Right cardiac atrium (tissue), 5 donors: ENCODE measurements around the gene SND1. TPM values are rescaled to one million over a fixed set of nuclear protein-coding genes. Genes with fewer than 3 reads are reported as not detected.
A peak's percentile ranks its signal among the peaks of the same experiment; 100 is the strongest.

ENCODE experiments used
- ATAC-seq, 2 donors: fragments of 200-7000 bp; cut with Tn5 transposase; one replicate each; pipeline versions ENCODE4 v1.8.0 to v1.9.1; 2020; ENCODE audit warnings: moderate library complexity in 2 of 2, mild to moderate bottlenecking in 1 of 2
- DNase-seq, 3 donors: peaks; one replicate each; pipeline ENCODE4 v3.0.0-alpha.2; 2020
- H3K27ac ChIP-seq: one replicate; pipeline ENCODE4 v1.5.1; 2013; ENCODE audit warnings: mild to moderate bottlenecking, low read length, control low read depth, moderate library complexity
- H3K27me3 ChIP-seq: one replicate; pipeline ENCODE4 v1.6.1; 2013; ENCODE audit not compliant: control insufficient read depth, insufficient read depth
- H3K4me1 ChIP-seq: one replicate; pipeline ENCODE4 v1.6.1; 2013; ENCODE audit warnings: low read length; ENCODE audit not compliant: control insufficient read depth, insufficient read depth
- H3K4me3 ChIP-seq: one replicate; pipeline ENCODE4 v1.5.1; 2013; ENCODE audit warnings: low read length, control low read depth
- H3K9me3 ChIP-seq: one replicate; pipeline ENCODE4 v1.6.1; 2013; ENCODE audit warnings: low read length; ENCODE audit not compliant: control insufficient read depth
- WGBS: extraction: QIAGEN DNeasy Blood & Tissue Kit; methylation state at CpG from one replicate; pipeline ENCODE4 v1.1.7; 2013; 5-methylcytosine and 5-hydroxymethylcytosine counted together
- intact Hi-C, 4 donors: fragments of 100-400 bp; cut with DNase I; formaldehyde crosslinking; loops; one replicate each; pipeline versions ENCODE4 v1.11.0 to v1.14.0; 2022 to 2023
- polyA plus RNA-seq: library from polyadenylated mRNA; stranded (reverse); fragments of 200-250 nt; gene quantifications from one replicate; pipeline ENCODE4 v1.2.3, GENCODE V29; 2013
- total RNA-seq, 4 donors: library from RNA; stranded (reverse); fragmentation: NEBNext Ultra II Directional; extraction: Animal tissue kit (Norgen Biotek cat#: 25700); gene quantifications; one replicate each; pipeline ENCODE4 v1.2.1, GENCODE V29; 2021
- donor health status: healthy with polysubstance abuse.
- donor health status: DM: no; HTN: yes; CAD: no.
- donor health status: DM: no; HTN: no; CAD: no.
- donor health status: DM: no; HTN: yes; CAD: no; lungs with severe emphysema.
- donor health status: DM: yes; HTN: yes; CAD: no.

Gene SND1
- total and polyA plus RNA-seq, 5 donors = 50.0 to 107 (median 89.3) TPM

- intact Hi-C loops = no loop called here
- Histone ChIP-seq H3K9me3 (no peaks in the 10 kb centered on the region), H3K27ac (no peak overlapping the region), H3K27me3 (no peaks in the 10 kb centered on the region), H3K4me1 (peaks cover 6% of the 10 kb centered on the region), H3K4me3 (no peak overlapping the region)
- DNase-seq = no peak
- ATAC-seq = no peak
- 93% methylated on average over 5 of the region's 5 CpGs for WGBS
These were observed 322.5 kb downstream of the SND1 start for GRCh38 chr7:127974446-127975035.

- H3K27me3 ChIP-seq = no peaks in the 10 kb centered on the region
- ATAC-seq = peak; percentile 68 to 87
- no peaks in the 10 kb centered on the region for H3K9me3 ChIP-seq
- DNase-seq = no peak
- H3K4me3 ChIP-seq = no peak overlapping the region
- H3K27ac ChIP-seq = no peak overlapping the region
- intact Hi-C loops = no loop called here
- WGBS = 52% methylated on average over 6 of the region's 6 CpGs
- peaks cover 6% of the 10 kb centered on the region for H3K4me1 ChIP-seq
These were observed 324.2 kb downstream of the SND1 start for GRCh38 chr7:127976056-127976737.

- peaks cover 6% of the 10 kb centered on the region for H3K4me1 ChIP-seq
- DNase-seq (no peak), ATAC-seq (no peak)
- H3K27ac ChIP-seq = no peak overlapping the region
- H3K4me3 ChIP-seq = no peak overlapping the region
- no peaks in the 10 kb centered on the region for H3K27me3 ChIP-seq
- WGBS = 85% methylated on average over 7 of the region's 7 CpGs
- H3K9me3 ChIP-seq = no peaks in the 10 kb centered on the region
- intact Hi-C loops = no loop called here
These were observed 324.7 kb downstream of the SND1 start for GRCh38 chr7:127976738-127977120.

- 97% methylated on average over 4 of the region's 4 CpGs for WGBS
- Histone ChIP-seq H3K4me3 (no peak overlapping the region), H3K27me3 (no peaks in the 10 kb centered on the region), H3K27ac (no peak overlapping the region), H3K4me1 (peaks cover 6% of the 10 kb centered on the region), H3K9me3 (no peaks in the 10 kb centered on the region)
- ATAC-seq = no peak
- intact Hi-C loops = no loop called here
- DNase-seq = no peak
These were observed 326.4 kb downstream of the SND1 start for GRCh38 chr7:127978421-127978820.

- intact Hi-C loops = no loop called here
- H3K4me1 ChIP-seq = peaks cover 6% of the 10 kb centered on the region
These were observed 327.2 kb downstream of the SND1 start for GRCh38 chr7:127979113-127979727.

GRCh38 chr7:127979728-127980126 is 327.7 kb downstream of the SND1 start:
- Histone ChIP-seq H3K9me3 (no peaks in the 10 kb centered on the region), H3K4me1 (peaks cover 6% of the 10 kb centered on the region), H3K4me3 (no peak overlapping the region), H3K27ac (no peak overlapping the region), H3K27me3 (no peaks in the 10 kb centered on the region)
- ATAC-seq (no peak), DNase-seq (no peak)
- intact Hi-C loops = no loop called here

More at GRCh38 chr7:127979113-127979727, 327.2 kb downstream of the SND1 start:
- Histone ChIP-seq H3K27me3 (no peaks in the 10 kb centered on the region), H3K9me3 (no peaks in the 10 kb centered on the region), H3K27ac (no peak overlapping the region), H3K4me3 (no peak overlapping the region)
- ATAC-seq (no peak), DNase-seq (no peak)
- 99% methylated on average over 9 of the region's 9 CpGs for WGBS

- WGBS = 91% methylated on average over 1 of the region's 1 CpG
- intact Hi-C loops = no loop called here
- no peak for ATAC-seq
These were observed 328.9 kb downstream of the SND1 start for GRCh38 chr7:127980901-127981300.

GRCh38 chr7:127981965-127982364 is 330.0 kb downstream of the SND1 start:
- H3K4me3 ChIP-seq = no peak overlapping the region

More at GRCh38 chr7:127980901-127981300, 328.9 kb downstream of the SND1 start:
- Histone ChIP-seq H3K27me3 (no peaks in the 10 kb centered on the region), H3K4me3 (no peak overlapping the region), H3K4me1 (no peaks in the 10 kb centered on the region), H3K27ac (no peak overlapping the region), H3K9me3 (no peaks in the 10 kb centered on the region)
- DNase-seq = no peak

GRCh38 chr7:127983804-127984332 is 331.9 kb downstream of the SND1 start:
- intact Hi-C loops = no loop called here
- no peak for DNase-seq
- WGBS = 82% methylated on average over 5 of the region's 5 CpGs
- Histone ChIP-seq H3K27ac (no peak overlapping the region), H3K27me3 (no peaks in the 10 kb centered on the region), H3K4me3 (no peak overlapping the region), H3K4me1 (peaks cover 5% of the 10 kb centered on the region), H3K9me3 (no peaks in the 10 kb centered on the region)
- peak in 1 of 2 donors; percentile 65 for ATAC-seq

More at GRCh38 chr7:127981965-127982364, 330.0 kb downstream of the SND1 start:
- no peak overlapping the region for H3K27ac ChIP-seq
- no peaks in the 10 kb centered on the region for H3K9me3 ChIP-seq
- WGBS = 97% methylated on average over 4 of the region's 4 CpGs
- no peaks in the 10 kb centered on the region for H3K27me3 ChIP-seq
- no peaks in the 10 kb centered on the region for H3K4me1 ChIP-seq
- intact Hi-C loops = no loop called here
- no peak for DNase-seq
- ATAC-seq = no peak

GRCh38 chr7:127986581-127987521 is 334.9 kb downstream of the SND1 start:
- Histone ChIP-seq H3K4me1 (peaks cover 5% of the 10 kb centered on the region), H3K4me3 (no peak overlapping the region), H3K27me3 (no peaks in the 10 kb centered on the region), H3K9me3 (no peaks in the 10 kb centered on the region), H3K27ac (peak overlapping the region; percentile 30)
- DNase-seq (peak; percentile 35 to 80 (median 79)), ATAC-seq (peak; percentile 43 to 75)
- intact Hi-C loops = no loop called here
- 40% methylated on average over 4 of the region's 4 CpGs for WGBS
